ENCODE measurements around the gene ADAM19. TPM values are rescaled to one million over a fixed set of nuclear protein-coding genes. Genes with fewer than 3 reads are reported as not detected.

ADAM19 gene
- total RNA-seq, 2 donors from 2014 or later, result 1.9 to 8.1 TPM

GRCh38 chr5:157546456-157547100 is 29.0 kb downstream of the ADAM19 start:
- Histone ChIP-seq H3K36me3 (no peaks in the 10 kb centered on the region), H3K4me3 (no peak overlapping the region), H3K4me1 (replicated peaks) (no peaks in the 10 kb centered on the region), H3K27ac (no peak overlapping the region), H3K27me3 (replicated peaks; ENCODE audit: insufficient read depth) (no peaks in the 10 kb centered on the region), H3K9me3 (no peaks in the 10 kb centered on the region)
- 69% methylated on average over 6 of the region's 6 CpGs for WGBS
- TF ChIP-seq POLR2AphosphoS5 (IDR thresholded peaks at IDR 0.05), result no peak
- TF ChIP-seq POLR2A (IDR thresholded peaks at IDR 0.05), result no peak
- TF ChIP-seq, protein P1, sequence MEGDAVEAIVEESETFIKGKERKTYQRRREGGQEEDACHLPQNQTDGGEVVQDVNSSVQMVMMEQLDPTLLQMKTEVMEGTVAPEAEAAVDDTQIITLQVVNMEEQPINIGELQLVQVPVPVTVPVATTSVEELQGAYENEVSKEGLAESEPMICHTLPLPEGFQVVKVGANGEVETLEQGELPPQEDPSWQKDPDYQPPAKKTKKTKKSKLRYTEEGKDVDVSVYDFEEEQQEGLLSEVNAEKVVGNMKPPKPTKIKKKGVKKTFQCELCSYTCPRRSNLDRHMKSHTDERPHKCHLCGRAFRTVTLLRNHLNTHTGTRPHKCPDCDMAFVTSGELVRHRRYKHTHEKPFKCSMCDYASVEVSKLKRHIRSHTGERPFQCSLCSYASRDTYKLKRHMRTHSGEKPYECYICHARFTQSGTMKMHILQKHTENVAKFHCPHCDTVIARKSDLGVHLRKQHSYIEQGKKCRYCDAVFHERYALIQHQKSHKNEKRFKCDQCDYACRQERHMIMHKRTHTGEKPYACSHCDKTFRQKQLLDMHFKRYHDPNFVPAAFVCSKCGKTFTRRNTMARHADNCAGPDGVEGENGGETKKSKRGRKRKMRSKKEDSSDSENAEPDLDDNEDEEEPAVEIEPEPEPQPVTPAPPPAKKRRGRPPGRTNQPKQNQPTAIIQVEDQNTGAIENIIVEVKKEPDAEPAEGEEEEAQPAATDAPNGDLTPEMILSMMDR (IDR thresholded peaks at IDR 0.05), result no peak
- intact Hi-C loops (cut with DNase I), result no loop called here
- DNase-seq (ENCODE audit: low spot score), result no peak

- 96% methylated on average over 4 of the region's 4 CpGs for WGBS
- Histone ChIP-seq H3K27me3 (replicated peaks; ENCODE audit: insufficient read depth) (no peaks in the 10 kb centered on the region), H3K27ac (no peak overlapping the region), H3K4me3 (no peak overlapping the region), H3K9me3 (no peaks in the 10 kb centered on the region), H3K4me1 (replicated peaks) (no peaks in the 10 kb centered on the region), H3K36me3 (no peaks in the 10 kb centered on the region)
- DNase-seq (ENCODE audit: low spot score), result no peak
- intact Hi-C loops (cut with DNase I), result no loop called here
- TF ChIP-seq POLR2AphosphoS5 (IDR thresholded peaks at IDR 0.05) (no peak), POLR2A (IDR thresholded peaks at IDR 0.05) (no peak)
- TF ChIP-seq, protein P1 (IDR thresholded peaks at IDR 0.05), result no peak
These were observed 29.8 kb downstream of the ADAM19 start for GRCh38 chr5:157545610-157546310.

DNA sequence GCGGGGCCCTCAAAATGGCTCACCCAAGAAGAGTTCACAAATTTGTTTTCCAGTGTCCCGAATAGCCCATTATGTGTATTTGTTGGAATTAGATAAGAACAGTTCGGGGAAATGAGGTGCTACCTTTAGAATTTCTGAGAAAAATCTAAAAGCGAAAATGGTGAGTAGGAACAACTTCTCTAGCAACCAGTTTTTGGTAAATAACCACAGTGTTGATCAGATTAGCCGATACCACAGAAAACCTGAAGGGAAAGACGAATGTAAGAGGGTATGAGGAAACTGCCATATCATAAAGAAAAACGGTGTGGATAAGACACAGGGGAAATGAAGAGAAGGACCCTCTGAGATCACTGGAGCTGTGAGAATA is 31.0 kb downstream of the ADAM19 start:
- intact Hi-C loops (cut with DNase I), result no loop called here
- no peaks in the 10 kb centered on the region for H3K36me3 ChIP-seq
- H3K27ac ChIP-seq, result peak overlapping the region in 1 of 2 donors; percentile 39

GRCh38 chr5:157543825-157544622 is 31.6 kb downstream of the ADAM19 start:
- TF ChIP-seq, protein P1 (IDR thresholded peaks at IDR 0.05), result no peak
- TF ChIP-seq POLR2A (IDR thresholded peaks at IDR 0.05) (no peak), POLR2AphosphoS5 (IDR thresholded peaks at IDR 0.05) (peak; percentile 32)

More for the DNA sequence above, 31.0 kb downstream of the ADAM19 start:
- TF ChIP-seq POLR2AphosphoS5 (IDR thresholded peaks at IDR 0.05) (no peak), POLR2A (IDR thresholded peaks at IDR 0.05) (no peak)
- TF ChIP-seq, protein P1 (IDR thresholded peaks at IDR 0.05), result no peak
- Histone ChIP-seq H3K27me3 (replicated peaks; ENCODE audit: insufficient read depth) (no peaks in the 10 kb centered on the region), H3K4me3 (no peak overlapping the region), H3K9me3 (no peaks in the 10 kb centered on the region), H3K4me1 (replicated peaks) (no peaks in the 10 kb centered on the region)
- 90% methylated on average over 7 of the region's 7 CpGs for WGBS
- DNase-seq (ENCODE audit: low spot score), result no peak

More at GRCh38 chr5:157543825-157544622, 31.6 kb downstream of the ADAM19 start:
- H3K27me3 ChIP-seq (replicated peaks; ENCODE audit: insufficient read depth), result no peaks in the 10 kb centered on the region
- peak overlapping the region; percentile 39 to 55 for H3K27ac ChIP-seq
- no peaks in the 10 kb centered on the region for H3K9me3 ChIP-seq
- no peak for DNase-seq (ENCODE audit: low spot score)
- no peaks in the 10 kb centered on the region for H3K4me1 ChIP-seq (replicated peaks)
- no peak overlapping the region for H3K4me3 ChIP-seq
- no peaks in the 10 kb centered on the region for H3K36me3 ChIP-seq
- intact Hi-C loops (cut with DNase I), result no loop called here
- 35% methylated on average over 10 of the region's 10 CpGs for WGBS
